ENCODE results near the gene WNT4. TPM values are rescaled to one million over a fixed set of nuclear protein-coding genes. Genes with fewer than 3 reads are reported as not detected.

The WNT4 gene
- 3.7 TPM for total RNA-seq

DNA sequence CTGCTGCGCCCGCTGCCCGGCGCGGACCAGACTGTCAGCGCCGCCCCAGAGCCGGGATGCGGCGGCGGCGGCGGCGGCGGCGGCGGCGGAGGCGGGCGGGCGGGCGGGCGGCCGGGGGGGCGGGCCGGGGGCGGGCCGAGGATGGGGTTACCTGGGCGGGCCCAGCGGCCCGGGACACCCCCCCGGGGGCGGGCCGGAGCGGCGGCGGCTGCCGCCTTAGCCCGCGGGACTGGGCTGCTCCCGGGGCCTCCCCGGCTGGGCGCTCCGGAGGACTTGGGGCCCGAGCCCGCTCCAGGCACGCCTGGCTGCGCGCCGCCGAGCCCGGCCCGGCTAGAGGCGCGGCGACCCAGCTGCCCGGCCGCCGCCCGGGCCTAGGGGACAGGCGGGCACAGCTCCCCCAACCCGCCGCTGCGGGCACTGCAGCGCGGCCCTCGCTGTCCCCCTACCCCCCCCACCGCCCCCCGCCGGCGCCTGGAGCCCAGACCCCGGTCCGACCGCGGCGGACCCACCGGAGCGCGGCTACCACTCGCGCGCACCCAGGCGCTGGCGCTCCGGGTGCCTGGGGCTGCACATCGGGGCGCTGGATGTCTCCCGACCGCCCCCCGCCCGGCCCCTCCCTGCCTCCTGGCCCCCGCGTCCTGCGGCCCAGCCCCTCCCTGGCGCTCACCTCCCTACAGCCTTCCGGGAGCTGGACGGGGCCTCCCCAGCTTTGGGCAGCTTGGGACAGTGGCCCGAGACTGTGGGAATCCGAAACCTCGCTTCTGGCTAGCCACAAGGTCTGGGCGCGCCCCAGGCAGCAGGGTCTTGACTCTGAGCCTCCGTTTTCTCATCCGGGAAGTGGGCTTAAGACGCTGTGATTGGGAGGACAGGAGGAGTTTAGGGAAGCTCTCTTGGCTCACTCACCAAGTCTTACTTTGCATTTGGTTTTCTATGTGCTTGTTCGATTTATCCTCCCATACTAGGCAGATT is at the start of gene WNT4:
Gene WNT4, minus strand, starts transcription at position 33 of the 969 bp plus-strand sequence. CDS start 175 bp downstream, outside the sequence.
- no peak for DNase-seq (ENCODE audit: low spot score)

DNA sequence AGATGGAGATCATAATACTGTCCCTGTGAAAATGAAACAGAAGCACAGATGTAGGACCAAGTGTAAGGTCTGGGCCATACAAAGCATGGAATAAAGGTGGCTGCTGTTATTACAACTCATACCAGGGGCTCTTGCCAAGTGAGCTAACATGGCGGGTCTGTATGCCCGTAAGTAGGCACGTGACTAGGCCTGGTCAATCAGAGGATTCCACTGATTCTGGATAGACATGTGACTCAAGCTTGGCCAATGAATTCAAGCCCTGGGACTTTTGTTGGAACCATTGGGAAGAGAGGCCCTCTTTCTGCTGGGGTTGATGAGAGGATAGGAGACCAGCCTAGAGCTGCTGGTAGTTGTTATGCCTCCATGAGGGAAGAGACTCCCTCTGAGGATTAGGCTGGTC is 47.8 kb upstream of the WNT4 start:
- DNase-seq (ENCODE audit: low spot score) = no peak

DNA sequence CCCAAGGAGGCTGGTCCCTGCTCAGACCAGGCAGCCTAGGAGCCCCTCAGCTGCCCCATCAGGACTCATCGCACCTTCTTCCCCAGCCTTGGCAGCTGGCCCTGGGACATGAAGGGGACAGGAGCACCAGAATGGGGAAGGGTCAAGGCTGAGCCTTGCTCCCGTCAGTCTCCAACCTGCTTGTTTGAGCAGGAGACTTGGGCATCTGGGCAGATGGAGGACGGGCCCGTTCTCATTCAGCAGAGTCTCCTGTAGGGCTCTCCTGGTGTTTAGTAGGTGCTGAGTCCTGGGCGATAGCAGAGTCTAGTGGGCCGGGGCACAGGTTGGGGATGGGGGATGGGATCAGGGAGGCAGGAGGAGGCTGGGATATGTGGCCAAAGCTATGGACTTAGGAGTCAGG is 47.4 kb upstream of the WNT4 start:
- no peak for DNase-seq (ENCODE audit: low spot score)

DNA sequence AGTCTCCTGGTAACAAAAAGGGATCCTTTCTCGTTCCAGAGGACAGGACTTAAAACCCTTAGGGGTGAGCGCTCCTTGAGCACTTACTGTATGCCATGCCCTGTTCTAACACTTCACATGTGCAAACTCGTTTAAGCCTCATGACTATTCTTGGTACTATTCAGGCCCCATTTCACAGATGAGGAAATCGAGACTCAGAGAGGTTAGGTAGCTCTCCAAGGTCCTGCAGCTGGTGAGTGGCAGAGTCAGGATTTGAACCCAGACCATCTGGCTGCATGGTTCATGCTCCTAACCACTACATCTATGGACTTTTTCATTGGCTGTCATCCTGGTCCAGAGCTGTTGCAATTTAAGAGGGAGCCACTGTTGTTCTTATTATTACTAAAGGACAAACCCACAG is 46.7 kb upstream of the WNT4 start:
- DNase-seq (ENCODE audit: low spot score) = no peak

DNA sequence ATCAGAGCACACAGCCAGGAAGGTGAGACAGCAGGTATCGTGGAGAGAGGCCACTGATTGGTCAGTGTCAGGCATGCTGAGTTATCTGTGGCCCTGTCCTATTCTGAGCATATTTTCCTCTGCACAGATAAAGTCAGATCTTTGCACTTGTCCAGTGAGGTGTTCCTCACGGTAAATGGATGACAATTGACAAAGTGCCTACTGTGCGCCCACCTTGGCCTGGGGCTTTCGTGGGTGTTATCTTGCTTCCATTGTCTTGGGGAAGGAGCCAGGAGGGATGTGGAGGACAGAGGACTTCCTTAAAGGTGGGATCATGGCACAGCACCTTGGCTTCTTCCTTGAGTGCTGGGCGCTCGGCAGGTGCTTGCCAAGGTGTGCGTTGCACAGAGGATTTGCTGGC is 46.0 kb upstream of the WNT4 start:
- no peak for DNase-seq (ENCODE audit: low spot score)

DNA sequence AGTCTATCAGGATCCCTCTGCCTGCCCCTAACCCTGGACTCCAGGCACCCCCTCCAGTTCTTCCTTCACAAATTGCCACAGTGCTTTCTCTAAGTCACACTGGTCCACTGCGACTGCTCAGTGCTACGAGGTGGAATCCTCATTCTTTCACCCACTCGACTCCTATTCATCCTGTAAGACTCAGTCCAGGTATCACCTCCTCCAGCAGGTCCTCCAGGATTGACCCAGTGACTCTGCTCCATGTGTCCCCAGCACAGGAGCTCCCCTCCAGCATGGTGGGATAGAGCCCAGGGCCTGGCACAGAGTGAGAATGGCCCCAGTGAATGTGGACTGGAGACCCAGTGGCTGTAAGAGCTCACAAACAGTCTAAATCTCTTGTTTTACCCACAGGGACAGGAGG is 45.5 kb upstream of the WNT4 start:
- no peak for DNase-seq (ENCODE audit: low spot score)

DNA sequence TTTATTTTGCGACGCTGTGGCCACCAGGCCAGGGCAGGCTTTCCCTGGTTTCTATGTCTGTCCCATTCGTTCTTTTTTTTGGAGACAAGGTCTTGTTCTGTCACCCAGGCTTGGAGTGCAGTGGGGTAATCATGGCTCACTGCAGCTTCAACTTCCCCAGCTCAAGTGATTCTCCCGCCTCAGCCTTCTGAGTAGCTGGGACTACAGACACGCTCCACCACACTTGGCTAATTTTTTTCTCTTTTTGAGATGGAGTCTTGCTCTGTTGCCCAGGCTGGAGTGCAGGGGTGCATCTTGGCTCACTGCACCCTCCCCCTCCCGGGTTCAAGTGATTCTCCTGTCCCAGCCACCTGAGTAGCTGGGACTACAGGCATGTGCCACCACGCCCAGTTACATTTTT is 43.4 kb upstream of the WNT4 start:
- DNase-seq (ENCODE audit: low spot score) = no peak

DNA sequence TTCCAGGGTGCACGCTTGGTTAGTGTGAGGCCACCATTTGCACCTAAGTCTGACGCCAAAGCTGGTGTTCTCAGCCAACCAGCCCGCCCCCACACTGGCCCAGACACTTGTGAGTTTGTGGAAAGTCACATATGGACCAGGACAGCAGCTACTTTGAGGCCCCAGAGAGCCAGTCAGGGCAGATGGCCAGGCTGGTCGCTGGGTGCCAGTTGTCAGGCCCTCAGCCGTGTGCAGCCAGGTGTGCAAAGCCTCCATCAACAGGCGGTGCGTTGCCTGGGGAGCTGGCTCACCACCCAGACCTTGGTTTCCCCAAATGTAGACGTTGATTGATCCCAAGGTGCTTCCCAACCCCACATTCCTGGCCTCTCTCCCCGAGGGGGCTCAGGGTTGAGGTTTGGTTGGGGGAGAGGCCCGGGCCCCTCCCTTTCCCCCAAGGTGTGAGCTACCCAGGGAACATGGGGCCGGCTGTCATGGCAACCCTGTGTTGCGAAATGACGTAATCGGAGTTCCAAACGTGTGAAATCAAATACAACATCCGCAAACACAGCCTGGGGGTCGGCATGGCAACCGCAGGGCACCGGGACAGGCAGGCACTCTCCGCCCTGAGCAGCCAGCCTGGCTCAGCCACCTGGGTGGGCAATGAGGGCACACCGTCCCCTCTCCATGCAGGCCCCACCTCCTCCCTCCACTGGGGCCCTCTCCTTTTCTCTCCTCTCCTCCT is 42.2 kb upstream of the WNT4 start:
- DNase-seq (ENCODE audit: low spot score) = no peak

DNA sequence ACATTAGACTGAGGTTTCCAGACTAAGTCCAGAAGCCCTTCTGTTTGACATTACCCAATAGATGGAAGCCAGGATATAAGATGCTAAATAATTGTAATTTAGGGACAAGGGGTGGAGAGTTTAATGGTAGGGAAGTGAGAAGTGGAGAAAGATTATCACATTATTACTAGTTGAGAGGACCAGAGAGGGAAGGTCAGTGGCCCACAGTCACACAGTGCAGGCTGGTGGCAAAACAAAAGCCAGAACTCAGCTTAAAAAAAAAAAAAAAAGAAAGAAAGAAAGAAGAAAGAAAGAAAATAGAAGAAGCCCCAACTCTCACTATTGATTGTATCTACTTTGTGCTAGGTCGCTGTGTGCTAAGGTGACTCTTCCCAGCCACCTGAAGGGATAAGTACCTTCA is 41.6 kb upstream of the WNT4 start:
- no peak for DNase-seq (ENCODE audit: low spot score)

DNA sequence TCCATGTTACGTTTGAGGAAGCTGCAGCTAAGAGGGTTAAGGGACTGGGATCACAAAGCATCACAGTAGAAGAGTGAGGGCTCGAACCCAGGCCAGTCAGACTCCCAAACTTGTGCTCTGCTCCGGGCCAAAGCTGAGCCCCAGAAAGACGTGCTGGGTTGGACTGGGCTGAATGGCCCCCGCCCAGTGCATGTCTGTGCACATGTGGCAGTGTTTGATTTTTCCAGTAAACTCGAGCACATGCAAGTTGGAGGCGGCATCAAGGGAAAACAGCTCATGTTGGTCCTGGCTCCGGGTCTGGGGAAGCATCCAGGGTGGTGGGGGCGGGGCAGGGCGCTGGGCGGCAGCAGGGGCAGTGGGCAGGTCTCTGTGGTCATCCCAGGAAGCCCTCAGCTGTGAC is 39.8 kb upstream of the WNT4 start:
- DNase-seq (ENCODE audit: low spot score) = no peak

DNA sequence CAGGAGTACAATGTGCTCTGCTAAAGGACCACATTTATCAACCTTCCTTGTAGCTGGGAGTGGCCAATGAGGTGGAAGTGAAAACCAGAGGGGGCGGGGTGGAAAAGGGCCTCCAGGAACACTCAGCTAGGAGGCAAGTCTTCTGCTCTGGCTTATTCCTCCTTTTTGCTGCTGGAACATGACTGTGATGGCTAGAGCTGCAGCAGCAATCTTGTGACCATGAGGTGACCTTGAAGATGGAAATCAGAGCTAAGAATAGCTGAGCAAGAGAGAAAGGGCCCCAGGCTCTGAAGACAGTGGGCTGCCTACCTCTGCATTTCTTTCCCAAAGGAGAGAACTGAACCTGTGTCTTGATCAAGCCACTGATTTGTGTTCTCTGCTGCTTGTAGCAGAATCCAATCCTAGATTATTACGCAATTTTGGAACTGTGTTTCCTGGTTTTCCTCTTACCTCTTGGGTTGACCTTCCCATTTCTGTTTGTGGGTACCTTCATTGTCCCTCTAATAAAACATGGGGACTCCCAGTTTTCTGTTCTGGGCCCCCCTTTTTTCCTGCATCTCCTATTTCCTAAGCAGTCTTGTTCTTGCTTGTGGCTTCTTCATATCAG is 36.4 kb upstream of the WNT4 start:
- DNase-seq (ENCODE audit: low spot score) = no peak

DNA sequence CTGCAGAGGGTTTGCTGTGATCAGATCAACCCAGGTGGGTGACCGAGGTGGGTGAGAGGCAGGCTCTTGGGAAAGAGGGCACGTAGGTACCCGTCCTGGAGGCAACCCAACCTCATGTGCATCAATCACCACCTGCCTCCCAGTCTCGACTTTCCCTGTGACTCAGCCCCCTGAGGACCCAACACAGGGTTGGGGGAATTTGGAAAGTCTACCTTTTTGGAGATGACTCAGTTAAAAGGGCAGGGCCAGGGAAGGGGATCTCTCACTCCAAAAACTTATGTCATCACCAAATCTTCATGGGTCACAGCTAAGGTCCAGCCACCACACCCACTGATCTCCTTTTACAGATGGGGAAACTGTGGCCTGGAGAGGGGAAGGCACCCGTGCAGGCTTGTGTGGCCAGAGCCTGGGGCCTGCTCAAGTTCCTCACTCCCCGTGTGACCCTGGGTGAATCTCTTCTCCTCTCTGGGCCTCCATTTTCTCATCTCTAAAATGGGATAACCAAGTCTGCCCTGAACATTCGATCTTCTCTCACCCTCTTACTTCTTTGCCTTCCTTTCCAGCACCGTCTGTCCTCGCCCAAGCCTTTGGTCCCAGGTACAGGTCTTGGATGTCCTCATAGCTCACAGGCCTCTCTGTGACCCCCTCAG is 34.6 kb upstream of the WNT4 start:
- DNase-seq (ENCODE audit: low spot score) = no peak

DNA sequence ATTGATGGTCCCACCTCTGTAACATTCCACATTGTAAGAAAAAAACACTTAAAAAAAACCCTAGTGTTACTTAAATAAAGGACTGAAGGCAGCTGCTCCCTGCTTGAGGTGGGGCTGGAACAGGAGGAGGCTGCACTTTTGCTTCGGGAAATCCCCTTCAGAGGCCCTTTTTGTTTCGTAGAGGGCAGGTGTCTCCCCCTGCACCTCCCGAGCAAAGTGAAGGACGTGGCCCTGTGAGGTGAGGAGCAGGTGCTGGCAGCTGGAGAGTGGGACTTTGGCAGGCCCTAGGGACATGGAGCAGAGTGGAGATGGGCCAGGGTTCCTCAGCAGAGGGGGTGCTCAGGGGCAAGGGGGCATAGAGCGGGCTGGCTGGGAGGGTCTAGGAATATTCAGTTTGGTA is 33.4 kb upstream of the WNT4 start:
- no peak for DNase-seq (ENCODE audit: low spot score)

DNA sequence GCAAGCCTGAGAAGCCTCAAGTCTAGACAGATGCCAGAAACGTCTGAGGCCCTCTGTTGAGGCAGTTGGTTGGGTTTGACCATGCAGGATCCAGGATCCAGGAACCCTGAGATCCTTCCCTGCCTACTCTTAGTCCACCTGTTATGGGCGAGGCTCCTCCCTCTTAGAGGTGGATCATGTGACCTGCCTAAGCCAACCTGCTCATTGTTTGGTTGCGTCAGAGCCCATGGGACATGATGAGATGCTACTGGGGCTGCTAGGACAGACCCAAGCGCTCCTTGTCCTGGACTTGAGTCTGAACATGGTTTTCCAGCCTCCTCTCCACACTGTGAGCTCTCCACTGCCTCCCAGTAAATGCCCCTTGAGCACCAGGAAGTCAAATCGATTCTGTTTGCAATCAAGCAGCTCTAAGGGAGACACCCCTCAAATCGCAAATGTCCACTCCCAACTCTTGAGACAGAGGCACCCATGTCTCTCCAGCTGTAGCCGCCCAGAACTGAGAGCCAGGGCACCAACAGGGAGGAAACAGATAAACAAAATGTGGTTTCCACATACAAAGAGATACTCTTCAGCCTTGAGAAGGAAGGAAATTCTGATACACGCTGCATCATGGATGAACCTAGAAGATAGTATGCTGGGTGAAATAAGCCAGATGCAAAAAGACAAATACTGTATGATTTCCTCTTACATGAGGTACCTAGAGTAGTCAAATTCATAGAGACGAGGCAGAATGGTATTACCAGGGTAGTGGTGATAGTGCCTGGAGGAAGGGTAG is 31.7 kb upstream of the WNT4 start:
- no peak for DNase-seq (ENCODE audit: low spot score)

DNA sequence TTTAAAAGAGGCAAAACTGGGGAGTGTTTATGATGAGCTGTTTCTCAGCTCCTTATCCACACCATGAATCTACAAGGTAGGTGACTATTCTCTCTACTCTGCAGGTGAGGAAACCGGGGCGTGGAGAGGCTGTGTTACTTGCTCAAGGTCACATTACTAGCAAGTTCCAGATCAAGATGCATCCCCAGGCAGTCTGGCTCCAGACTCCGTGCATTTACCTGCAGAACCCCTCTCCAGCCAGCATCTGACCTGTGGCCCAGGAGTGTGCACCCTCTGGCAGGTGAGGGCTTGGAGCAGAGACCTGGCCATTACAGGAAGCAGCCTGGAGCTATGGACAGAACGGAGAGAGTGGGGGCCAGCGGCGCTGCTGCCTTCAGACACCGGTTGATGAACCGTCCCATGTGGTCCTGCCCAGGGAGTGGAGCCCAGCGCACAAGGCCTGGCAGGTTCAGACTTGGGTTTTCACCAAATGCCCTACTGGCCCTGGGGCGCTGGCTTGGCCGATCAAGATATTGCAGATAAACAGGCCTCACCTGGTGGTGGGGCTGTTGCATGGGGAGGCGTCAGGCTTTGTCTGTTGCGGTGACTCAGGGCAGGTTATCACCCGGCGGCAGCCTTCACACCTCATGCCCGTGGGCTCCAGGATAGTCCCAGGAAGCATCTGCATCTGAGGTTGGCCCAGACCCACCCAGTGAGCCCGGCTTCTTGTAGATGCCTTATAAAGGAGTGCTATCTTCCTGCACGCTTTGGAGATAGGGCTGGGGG is 29.2 kb upstream of the WNT4 start:
- peak; percentile 49 for DNase-seq (ENCODE audit: low spot score)

DNA sequence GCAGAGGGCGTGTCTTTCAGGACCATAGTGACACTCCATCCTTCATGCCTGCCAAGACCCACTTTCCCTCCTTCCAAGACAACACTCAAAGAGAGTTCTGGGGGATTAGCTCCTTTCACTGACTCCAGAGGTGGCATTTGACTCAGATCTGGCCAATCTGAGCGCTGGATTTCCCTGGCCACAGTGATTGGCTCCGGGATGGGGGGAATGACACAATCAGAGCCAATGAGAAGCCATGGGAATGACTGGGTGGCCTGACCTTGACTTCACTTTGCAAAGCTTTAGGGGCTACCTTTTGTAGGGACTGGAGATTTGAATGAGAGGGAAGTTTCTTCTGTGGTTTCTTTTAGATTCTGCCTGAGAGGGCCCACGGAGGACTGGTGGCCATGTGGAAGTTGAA is 26.9 kb upstream of the WNT4 start:
- DNase-seq (ENCODE audit: low spot score) = no peak

DNA sequence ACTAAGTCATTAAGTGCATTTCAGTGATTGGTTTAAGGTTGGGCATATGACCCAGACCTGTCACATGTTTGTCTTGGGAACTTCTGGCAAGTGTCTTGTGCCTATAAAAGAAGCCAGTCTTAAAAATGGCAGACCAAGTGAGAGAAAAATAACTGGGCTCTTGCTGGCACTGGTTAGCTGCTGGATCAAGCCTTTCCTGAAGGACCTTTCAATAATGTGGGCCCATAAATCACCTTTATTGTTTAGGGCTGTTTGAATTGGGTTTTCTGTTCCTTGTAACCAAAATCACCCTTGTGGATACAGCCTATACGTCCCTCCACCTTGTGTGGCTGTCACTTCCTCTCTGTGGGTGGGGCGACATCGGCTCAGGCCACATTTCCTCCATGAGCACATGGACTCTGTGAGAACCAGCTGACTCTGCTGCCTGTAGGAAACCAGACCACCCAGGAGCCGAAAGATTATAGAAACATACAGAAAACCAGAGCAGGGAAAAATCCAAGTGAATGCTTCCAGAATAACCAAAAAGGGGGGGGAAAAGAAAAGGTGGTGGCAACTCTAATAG is 25.6 kb upstream of the WNT4 start:
- no peak for DNase-seq (ENCODE audit: low spot score)

DNA sequence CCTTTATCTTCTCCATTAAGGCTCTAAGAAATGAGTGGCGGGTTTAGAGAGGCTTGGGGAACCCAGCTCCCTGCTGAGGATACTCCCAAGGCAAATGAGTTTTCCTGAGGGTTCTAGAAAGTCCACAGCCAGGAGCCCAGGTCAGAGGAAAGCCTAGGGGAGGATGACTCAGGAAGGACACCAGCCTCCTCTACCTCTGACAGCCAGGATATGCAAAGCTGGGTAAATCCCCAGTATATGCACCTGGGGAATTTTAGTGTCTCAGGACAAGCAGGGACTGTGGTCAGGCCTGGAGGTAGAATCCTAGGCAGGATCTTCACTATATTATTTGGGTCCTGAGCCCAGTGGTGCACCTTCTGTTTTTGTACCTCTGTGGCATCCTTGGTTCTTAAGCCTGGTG is 23.5 kb upstream of the WNT4 start:
- DNase-seq (ENCODE audit: low spot score) = no peak

DNA sequence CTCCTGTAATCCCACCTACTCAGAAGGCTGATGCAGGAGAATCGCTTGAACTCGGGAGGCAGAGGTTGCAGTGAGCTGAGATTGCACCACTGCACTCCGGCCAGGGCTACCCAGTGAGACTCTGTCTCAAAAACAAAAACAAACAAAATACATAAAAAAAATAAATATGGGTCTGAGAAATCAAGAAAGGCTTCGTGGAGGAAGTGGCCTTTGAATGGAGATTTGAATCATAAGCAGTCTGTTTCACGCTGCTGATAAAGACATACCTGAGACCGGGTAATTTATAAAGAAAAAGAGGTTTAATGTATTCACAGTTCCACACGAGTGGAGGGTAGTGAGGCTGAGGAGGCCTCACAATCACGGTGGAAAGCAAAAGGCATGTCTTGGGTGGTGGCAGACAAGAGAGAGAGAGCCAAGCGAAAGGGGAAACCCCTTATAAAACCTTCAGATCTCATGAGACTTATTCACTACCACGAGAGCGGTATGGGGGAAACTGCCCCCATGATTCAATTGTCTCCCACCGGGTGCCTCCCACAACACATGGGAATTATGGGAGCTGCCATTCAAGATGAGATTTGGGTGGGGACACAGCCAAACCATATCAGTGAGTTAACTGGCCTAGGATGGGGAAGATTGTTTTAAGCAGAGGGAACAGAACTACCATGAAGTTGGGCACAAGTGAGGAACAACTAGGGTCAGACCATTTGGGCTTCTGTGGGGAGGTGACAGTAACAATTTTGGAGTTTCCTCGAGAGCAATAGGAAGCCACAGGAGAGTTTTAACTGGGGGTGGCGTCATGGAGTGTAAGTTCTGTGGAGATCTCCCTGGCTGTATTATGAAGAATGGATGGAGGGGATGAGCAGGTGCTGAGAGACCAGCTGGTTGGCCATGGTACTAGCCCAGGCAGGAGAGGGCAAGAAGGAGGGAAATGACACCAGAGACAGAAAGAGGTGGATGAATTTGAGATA is 22.2 kb upstream of the WNT4 start:
- no peak for DNase-seq (ENCODE audit: low spot score)
